22Rv1 (cell line): ENCODE data around the gene CD44.

Experiments used
- ZFX ChIP-seq: fragments of 450-650 bp; IDR thresholded peaks from 2 replicates; pipeline ENCODE4 v1.6.1; 2017; ENCODE audit warnings: antibody characterized with exemption, borderline replicate concordance
- TF ChIP-seq, protein P1 (sequence below): fragments of 450-650 bp; IDR thresholded peaks from 2 replicates; pipeline ENCODE4 v1.5.1; 2017; ENCODE audit warnings: mild to moderate bottlenecking

DNA sequence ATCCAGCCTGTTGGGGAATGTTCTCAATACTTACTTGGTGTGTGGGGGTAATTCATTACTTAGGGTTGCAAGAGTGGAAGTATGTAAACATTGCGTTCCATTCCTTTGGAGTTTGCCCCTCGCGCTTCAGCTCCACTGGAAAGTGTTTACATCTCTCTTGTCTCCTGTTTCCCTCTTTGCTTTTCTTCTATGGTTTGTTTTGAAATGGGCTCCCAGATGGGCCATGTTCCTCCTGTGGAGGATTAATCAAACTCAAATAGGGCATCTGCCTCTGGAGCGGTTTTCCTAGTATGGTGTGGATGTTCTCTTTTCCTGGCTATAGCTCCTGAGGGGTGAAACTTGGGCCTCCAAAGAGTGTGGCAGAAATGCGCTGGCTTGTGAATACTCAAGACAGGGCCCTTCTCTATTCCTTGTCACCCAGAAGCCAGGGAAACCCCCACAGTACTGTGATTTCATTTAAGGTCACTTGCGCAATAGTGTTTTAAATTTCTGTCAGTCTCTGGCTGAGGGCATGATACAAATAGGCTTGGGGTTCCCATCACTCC, 51.9 kb downstream of the CD44 start:
- TF ChIP-seq, protein P1, sequence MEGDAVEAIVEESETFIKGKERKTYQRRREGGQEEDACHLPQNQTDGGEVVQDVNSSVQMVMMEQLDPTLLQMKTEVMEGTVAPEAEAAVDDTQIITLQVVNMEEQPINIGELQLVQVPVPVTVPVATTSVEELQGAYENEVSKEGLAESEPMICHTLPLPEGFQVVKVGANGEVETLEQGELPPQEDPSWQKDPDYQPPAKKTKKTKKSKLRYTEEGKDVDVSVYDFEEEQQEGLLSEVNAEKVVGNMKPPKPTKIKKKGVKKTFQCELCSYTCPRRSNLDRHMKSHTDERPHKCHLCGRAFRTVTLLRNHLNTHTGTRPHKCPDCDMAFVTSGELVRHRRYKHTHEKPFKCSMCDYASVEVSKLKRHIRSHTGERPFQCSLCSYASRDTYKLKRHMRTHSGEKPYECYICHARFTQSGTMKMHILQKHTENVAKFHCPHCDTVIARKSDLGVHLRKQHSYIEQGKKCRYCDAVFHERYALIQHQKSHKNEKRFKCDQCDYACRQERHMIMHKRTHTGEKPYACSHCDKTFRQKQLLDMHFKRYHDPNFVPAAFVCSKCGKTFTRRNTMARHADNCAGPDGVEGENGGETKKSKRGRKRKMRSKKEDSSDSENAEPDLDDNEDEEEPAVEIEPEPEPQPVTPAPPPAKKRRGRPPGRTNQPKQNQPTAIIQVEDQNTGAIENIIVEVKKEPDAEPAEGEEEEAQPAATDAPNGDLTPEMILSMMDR: no peak
- TF ChIP-seq ZFX: no peak
